Activated B cell treated with CpG ODN at 0.5 μM for 24 hours (primary cell): ENCODE measurements around the gene KCNJ11. TPM values are rescaled to one million over a fixed set of nuclear protein-coding genes. Genes with fewer than 3 reads are reported as not detected.

ENCODE experiments used
- ATAC-seq: fragments of 200-7000 bp; cut with Tn5 transposase; one replicate; pipeline ENCODE4 v1.10.0; 2021; ENCODE audit warnings: low read depth, mild to moderate bottlenecking, moderate library complexity
- CTCF ChIA-PET: fragments of 350-600 bp; sonication (Branson Sonifier 250); formaldehyde crosslinking; loops from one replicate; lab custom pipeline; 2021; ENCODE audit warnings: antibody characterized with exemption; lab: Charles Lee
- POLR2A ChIA-PET: fragments of 350-600 bp; sonication (Branson Sonifier 250); formaldehyde crosslinking; loops from one replicate; lab custom pipeline; 2021; ENCODE audit warnings: antibody characterized with exemption; lab: Charles Lee
- DNase-seq: peaks from one replicate; pipeline ENCODE4 v3.0.0; 2022
- H3K27ac Mint-ChIP-seq: one replicate; pipeline ENCODE4 v1.8.0; 2020; ENCODE audit warnings: mixed read lengths
- H3K27me3 Mint-ChIP-seq: one replicate; pipeline ENCODE4 v1.8.0; 2021; ENCODE audit warnings: mixed read lengths
- H3K36me3 Mint-ChIP-seq: one replicate; pipeline ENCODE4 v1.8.0; 2021; ENCODE audit warnings: low read depth, mixed read lengths
- H3K4me1 Mint-ChIP-seq: one replicate; pipeline ENCODE4 v1.8.0; 2021; ENCODE audit warnings: mixed read lengths
- H3K4me3 Mint-ChIP-seq: one replicate; pipeline ENCODE4 v1.8.0; 2020; ENCODE audit warnings: mild to moderate bottlenecking, mixed read lengths
- H3K9me3 Mint-ChIP-seq: one replicate; pipeline ENCODE4 v1.8.0; 2020; ENCODE audit warnings: mixed read lengths
- CTCF ChIP-seq: fragments of 200-600 bp; IDR thresholded peaks from one replicate; pipeline ENCODE4 v1.8.0; 2022; ENCODE audit warnings: antibody characterized with exemption, mild to moderate bottlenecking
- intact Hi-C: fragments of 100-400 bp; cut with micrococcal nuclease; formaldehyde crosslinking; loops from one replicate; pipeline ENCODE4 v1.15.1; 2024
- total RNA-seq: library from RNA; stranded (reverse); gene quantifications from 2 replicates; pipeline ENCODE4 v1.2.3, GENCODE V29; 2022

Gene KCNJ11
- total RNA-seq, 1 donor from 2014 or later = 1.2 TPM

DNA sequence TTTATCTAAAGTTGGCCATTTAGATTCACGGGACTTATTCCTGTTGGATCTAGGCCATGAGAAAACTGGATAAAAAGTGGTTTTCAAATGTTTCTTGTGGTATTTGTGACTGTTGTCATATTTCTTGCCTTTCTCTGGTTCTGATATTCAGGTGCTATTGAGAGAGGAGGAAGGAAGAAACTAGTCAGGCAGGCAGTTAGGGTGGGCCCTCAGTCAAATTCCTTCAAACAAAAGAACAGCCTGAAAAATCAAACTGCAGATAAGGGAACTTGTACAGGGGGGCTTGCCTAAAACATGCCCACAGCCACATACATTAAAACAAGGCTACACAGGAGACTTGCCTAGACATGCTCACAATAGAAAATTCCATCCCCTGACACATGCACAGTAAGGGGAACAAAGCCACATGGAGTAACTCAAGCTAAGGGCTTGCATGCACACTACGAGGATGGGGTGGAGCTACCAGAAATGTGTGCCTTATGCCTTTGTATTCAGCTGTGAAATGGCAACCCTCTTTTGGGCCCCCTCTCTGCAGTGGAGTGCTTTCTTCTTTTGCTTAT is 18.7 kb downstream of the KCNJ11 start:
- no peak for TF ChIP-seq CTCF
- CTCF ChIA-PET = no interaction called here
- ATAC-seq (no peak), DNase-seq (no peak)
- no peaks in the 10 kb centered on the region for H3K27me3 Mint-ChIP-seq
- H3K4me1 Mint-ChIP-seq = no peaks in the 10 kb centered on the region
- no peak overlapping the region for H3K27ac Mint-ChIP-seq
- POLR2A ChIA-PET = no interaction called here
- intact Hi-C loops = no loop called here
- H3K4me3 Mint-ChIP-seq = no peak overlapping the region
- peaks cover 43% of the 10 kb centered on the region for H3K9me3 Mint-ChIP-seq
- H3K36me3 Mint-ChIP-seq = peaks cover 33% of the 10 kb centered on the region

DNA sequence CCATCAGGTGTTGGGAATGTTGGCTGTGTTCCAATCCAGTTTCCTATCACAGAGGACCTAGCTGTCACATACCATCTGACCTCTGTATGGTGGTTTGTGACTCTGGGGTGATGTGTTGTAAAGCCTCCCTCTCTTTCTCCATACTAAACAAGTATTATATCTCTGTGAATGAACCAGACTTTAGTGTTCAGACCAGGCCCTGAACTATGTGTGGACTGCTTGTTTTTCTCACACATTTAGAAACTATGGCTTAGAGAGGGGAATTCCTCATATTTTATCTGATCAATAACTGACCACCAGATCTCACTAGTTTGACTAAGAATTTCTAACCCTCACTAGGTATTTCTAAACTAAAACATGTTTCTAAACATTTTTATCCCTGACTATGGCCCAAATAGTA is 19.4 kb downstream of the KCNJ11 start:
- Mint-ChIP-seq H3K36me3 (peaks cover 31% of the 10 kb centered on the region), H3K4me3 (no peak overlapping the region), H3K27me3 (no peaks in the 10 kb centered on the region), H3K27ac (no peak overlapping the region), H3K4me1 (no peaks in the 10 kb centered on the region), H3K9me3 (peaks cover 41% of the 10 kb centered on the region)
- POLR2A ChIA-PET = no interaction called here
- no peak for TF ChIP-seq CTCF
- no peak for ATAC-seq
- CTCF ChIA-PET = no interaction called here
- no peak for DNase-seq
- intact Hi-C loops = no loop called here

- H3K36me3 Mint-ChIP-seq = peaks cover 31% of the 10 kb centered on the region
- no peak for ATAC-seq
- H3K27ac Mint-ChIP-seq = no peak overlapping the region
- CTCF ChIA-PET = no interaction called here
- H3K4me1 Mint-ChIP-seq = no peaks in the 10 kb centered on the region
- no peak for DNase-seq
- peaks cover 41% of the 10 kb centered on the region for H3K9me3 Mint-ChIP-seq
- no peaks in the 10 kb centered on the region for H3K27me3 Mint-ChIP-seq
- no peak overlapping the region for H3K4me3 Mint-ChIP-seq
- TF ChIP-seq CTCF = no peak
- POLR2A ChIA-PET = no interaction called here
- intact Hi-C loops = no loop called here
These were observed 19.9 kb downstream of the KCNJ11 start for GRCh38 chr11:17368551-17368950.

GRCh38 chr11:17366495-17366894 is 22.0 kb downstream of the KCNJ11 start:
- CTCF ChIA-PET = interaction anchor here (0.8 to 1.6 kb wide), 2 partner anchors 12 to 13 kb away, joined by 3 to 8 read pairs; no protein-coding TSS in a partner anchor
- ATAC-seq = no peak
- DNase-seq = no peak
- H3K27me3 Mint-ChIP-seq = no peaks in the 10 kb centered on the region
- POLR2A ChIA-PET = interaction anchor here (0.6 kb wide), 1 partner anchor 45 kb away, joined by 9 read pairs; no protein-coding TSS in a partner anchor
- intact Hi-C loops = no loop called here
- H3K27ac Mint-ChIP-seq = no peak overlapping the region
- no peaks in the 10 kb centered on the region for H3K4me1 Mint-ChIP-seq
- TF ChIP-seq CTCF = no peak
- H3K9me3 Mint-ChIP-seq = peaks cover 27% of the 10 kb centered on the region
- peaks cover 20% of the 10 kb centered on the region for H3K36me3 Mint-ChIP-seq
- H3K4me3 Mint-ChIP-seq = no peak overlapping the region

DNA sequence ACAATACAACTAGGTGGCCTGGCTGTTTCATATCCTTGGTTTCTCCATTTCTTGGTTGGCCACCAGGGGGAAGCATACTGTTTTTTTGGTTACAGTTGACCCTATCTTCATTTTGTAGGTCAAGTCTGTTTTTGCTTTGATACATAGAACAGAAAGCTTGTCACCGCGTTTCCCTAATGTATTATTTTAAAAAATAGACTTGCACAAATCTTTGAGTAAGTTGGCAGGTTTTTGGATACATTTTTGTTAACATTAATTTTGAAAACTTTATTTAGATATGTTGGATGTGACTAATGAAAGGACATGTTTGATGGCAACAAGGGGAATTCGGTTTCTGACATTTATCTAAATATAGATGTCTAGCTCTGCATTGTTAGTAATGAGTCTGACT is 33.9 kb downstream of the KCNJ11 start:
- H3K9me3 Mint-ChIP-seq = no peaks in the 10 kb centered on the region
- H3K4me1 Mint-ChIP-seq = peaks cover 32% of the 10 kb centered on the region
- no peaks in the 10 kb centered on the region for H3K36me3 Mint-ChIP-seq
- peaks cover 32% of the 10 kb centered on the region for H3K27me3 Mint-ChIP-seq
- intact Hi-C loops = loop anchor here (1.0 to 10.0 kb wide), 5 partner anchors 35 to 968 kb away; partner anchors contain the start of genes GTF2H1, HPS5 and PIK3C2A
- peak; percentile 45 for TF ChIP-seq CTCF
- CTCF ChIA-PET = interaction anchor here (0.9 to 2.6 kb wide), 4 partner anchors 12 to 139 kb away, joined by 3 to 10 read pairs (median 8); no protein-coding TSS in a partner anchor
- POLR2A ChIA-PET = no interaction called here
- H3K27ac Mint-ChIP-seq = no peak overlapping the region
- ATAC-seq = no peak
- no peak for DNase-seq
- H3K4me3 Mint-ChIP-seq = peak overlapping the region; percentile 87
